ENCODE measurements around the gene LRMDA.

Gene LRMDA

GRCh38 chr10:75508814-75509306 is 77.4 kb downstream of the LRMDA start (continued):
- TF ChIP-seq SCRT1 (tag by site-specific recombination; IDR thresholded peaks at IDR 0.05; ENCODE audit: borderline replicate concordance) (peak; percentile 72), ZSCAN23 (tag by site-specific recombination; IDR thresholded peaks at IDR 0.05) (no peak), YY2 (tag by site-specific recombination; IDR thresholded peaks at IDR 0.05) (no peak), ZNF26 (tag by site-specific recombination; IDR thresholded peaks at IDR 0.05) (no peak), MYNN (tag by site-specific recombination; IDR thresholded peaks at IDR 0.05; ENCODE audit: borderline replicate concordance) (no peak), SALL2 (tag by site-specific recombination; IDR thresholded peaks at IDR 0.05; ENCODE audit: borderline replicate concordance) (no peak), ZBTB6 (tag by site-specific recombination; IDR thresholded peaks at IDR 0.05) (no peak), ZNF580 (tag by site-specific recombination; IDR thresholded peaks at IDR 0.05) (peak; percentile 86), BCL6B (tag by site-specific recombination; IDR thresholded peaks at IDR 0.05) (no peak), ZNF76 (tag by site-specific recombination; IDR thresholded peaks at IDR 0.05; ENCODE audit: borderline replicate concordance, low read depth) (peak; percentile 32; the same call in 1 of the 2 replicates), ZNF660 (tag by site-specific recombination; IDR thresholded peaks at IDR 0.05) (no peak), KLF17 (tag by site-specific recombination; IDR thresholded peaks at IDR 0.05) (no peak), ZNF558 (tag by site-specific recombination; IDR thresholded peaks at IDR 0.05) (no peak), ZNF211 (tag by site-specific recombination; IDR thresholded peaks at IDR 0.05; ENCODE audit: low read depth) (no peak), ZNF692 (tag by site-specific recombination; IDR thresholded peaks at IDR 0.05) (peak; percentile 48; the same call in 1 of the 2 replicates), ZNF596 (tag by site-specific recombination; IDR thresholded peaks at IDR 0.05) (peak; percentile 52; the same call in 1 of the 2 replicates), HOXC10 (CRISPR knock-in tag; IDR thresholded peaks at IDR 0.05) (no peak), ZIC2 (tag by site-specific recombination; IDR thresholded peaks at IDR 0.05) (0 out of 2 replicates have a peak, but pooled peaks have one; percentile 13), ZNF175 (tag by site-specific recombination; IDR thresholded peaks at IDR 0.05) (no peak), KLF10 (tag by site-specific recombination; IDR thresholded peaks at IDR 0.05) (peak; percentile 66), BCL11B (tag by site-specific recombination; IDR thresholded peaks at IDR 0.05; ENCODE audit: low read depth) (peak; percentile 53; the same call in 1 of the 2 replicates), ZNF202 (tag by site-specific recombination; IDR thresholded peaks at IDR 0.05; ENCODE audit: borderline replicate concordance) (no peak), ZNF677 (tag by site-specific recombination; IDR thresholded peaks at IDR 0.05) (no peak), ZNF248 (tag by site-specific recombination; IDR thresholded peaks at IDR 0.05) (no peak), HOXD13 (CRISPR knock-in tag; IDR thresholded peaks at IDR 0.05; ENCODE audit: borderline replicate concordance) (0 out of 2 replicates have a peak, but pooled peaks have one; percentile 0), ZSCAN30 (tag by site-specific recombination; IDR thresholded peaks at IDR 0.05) (no peak; the same call in 1 of the 2 replicates), SETDB1 (IDR thresholded peaks at IDR 0.05; ENCODE audit: insufficient read length, low read length) (no peak), ZSCAN18 (tag by site-specific recombination; IDR thresholded peaks at IDR 0.05) (no peak), PATZ1 (tag by site-specific recombination; IDR thresholded peaks at IDR 0.05) (0 out of 2 replicates have a peak, but pooled peaks have one; percentile 18), OVOL3 (tag by site-specific recombination; IDR thresholded peaks at IDR 0.05) (peak; percentile 92)
